Neuronal stem cell (in vitro differentiated cells): ENCODE measurements around the gene MICALL2.

Source experiments
- DNase-seq: peaks from one replicate; pipeline ENCODE4 v3.0.0-alpha.2; 2013; ENCODE audit warnings: low spot score
- H2AFZ ChIP-seq: one replicate; pipeline ENCODE4 v1.6.1; 2013; ENCODE audit warnings: mild to moderate bottlenecking, low read length, inconsistent platforms
- H2AK5ac ChIP-seq: 2 replicates; pipeline ENCODE4 v1.6.1; 2013; ENCODE audit warnings: low read depth, mild to moderate bottlenecking, inconsistent platforms, low read length, moderate library complexity, mixed read lengths
- H2BK120ac ChIP-seq: 2 replicates; pipeline ENCODE4 v1.6.1; 2013; ENCODE audit warnings: low read depth, mild to moderate bottlenecking, inconsistent platforms, low read length, moderate library complexity, mixed read lengths
- H2BK12ac ChIP-seq: one replicate; pipeline ENCODE4 v1.6.1; 2013; ENCODE audit warnings: low read length, inconsistent platforms
- H2BK15ac ChIP-seq: 2 replicates; pipeline ENCODE4 v1.6.1; 2013; ENCODE audit warnings: mild to moderate bottlenecking, low read length, inconsistent platforms, mixed read lengths
- H2BK5ac ChIP-seq: one replicate; pipeline ENCODE4 v1.6.1; 2013; ENCODE audit warnings: inconsistent platforms, mild to moderate bottlenecking, low read length, moderate library complexity
- H3K14ac ChIP-seq: one replicate; pipeline ENCODE4 v1.6.1; 2013; ENCODE audit warnings: low read length, inconsistent platforms
- H3K18ac ChIP-seq: 2 replicates; pipeline ENCODE4 v1.6.1; 2013; ENCODE audit warnings: low read length, inconsistent platforms
- H3K23ac ChIP-seq: 2 replicates; pipeline ENCODE4 v1.6.1; 2013; ENCODE audit warnings: low read depth, mild to moderate bottlenecking, mixed read lengths, low read length, inconsistent platforms; ENCODE audit not compliant: poor library complexity
- H3K27ac ChIP-seq: replicated peaks from 3 replicates; pipeline ENCODE4 v1.5.1; 2013; ENCODE audit warnings: low read length, inconsistent platforms
- H3K27me3 ChIP-seq, 3 experiments: 2 replicates each; pipeline ENCODE4 v1.6.1; 2013; ENCODE audit warnings: low read length in 3 of 3, mild to moderate bottlenecking in 2 of 3, inconsistent platforms in 1 of 3, low read depth in 1 of 3, mixed read lengths in 1 of 3, moderate library complexity in 1 of 3; ENCODE audit not compliant: control insufficient read depth in 3 of 3, insufficient read depth in 3 of 3
- H3K36me3 ChIP-seq, 2 donors: replicated peaks in 1 of 2; 2 replicates each; pipeline ENCODE4 v1.6.1; 2013; ENCODE audit warnings: low read length in 2 of 2; ENCODE audit not compliant: control insufficient read depth in 2 of 2, insufficient read depth in 2 of 2
- H3K4ac ChIP-seq: 2 replicates; pipeline ENCODE4 v1.6.1; 2013; ENCODE audit warnings: inconsistent platforms, mild to moderate bottlenecking, low read length, moderate library complexity
- H3K4me1 ChIP-seq, 2 donors: 1 replicate in 1 of 2; 2 replicates in 1 of 2; pipeline ENCODE4 v1.6.1; 2013; ENCODE audit warnings: low read length in 2 of 2, low read depth in 1 of 2; ENCODE audit not compliant: control insufficient read depth in 2 of 2, insufficient read depth in 1 of 2
- H3K4me2 ChIP-seq: one replicate; pipeline ENCODE4 v1.6.1; 2013; ENCODE audit warnings: mild to moderate bottlenecking, low read length, inconsistent platforms; ENCODE audit not compliant: insufficient read depth, poor library complexity, severe bottlenecking
- H3K4me3 ChIP-seq, 2 donors: 2 replicates each; pipeline ENCODE4 v1.5.1; 2013; ENCODE audit warnings: low read length in 2 of 2, mild to moderate bottlenecking in 2 of 2, inconsistent platforms in 1 of 2, moderate library complexity in 1 of 2
- H3K79me1 ChIP-seq: one replicate; pipeline ENCODE4 v1.6.1; 2013; ENCODE audit warnings: low read depth, mild to moderate bottlenecking, inconsistent platforms, low read length, moderate library complexity
- H3K9ac ChIP-seq: one replicate; pipeline ENCODE4 v1.6.1; 2013; ENCODE audit warnings: mild to moderate bottlenecking, low read depth, low read length, inconsistent platforms; ENCODE audit not compliant: poor library complexity
- H3K9me3 ChIP-seq, 2 donors: replicated peaks in 1 of 2; 2 replicates each; pipeline versions ENCODE3 to v1.6.1; 2013; ENCODE audit warnings: low read length in 2 of 2, mild to moderate bottlenecking in 2 of 2, inconsistent platforms in 1 of 2, low read depth in 1 of 2, mixed read lengths in 1 of 2, moderate library complexity in 1 of 2; ENCODE audit not compliant: control insufficient read depth in 2 of 2, insufficient read depth in 1 of 2
- H4K8ac ChIP-seq: one replicate; pipeline ENCODE4 v1.6.1; 2013; ENCODE audit warnings: low read depth, mild to moderate bottlenecking, inconsistent platforms, low read length, moderate library complexity
- H4K91ac ChIP-seq: one replicate; pipeline ENCODE4 v1.6.1; 2013; ENCODE audit warnings: low read length, low read depth, mild to moderate bottlenecking, inconsistent platforms; ENCODE audit not compliant: poor library complexity
- WGBS, 2 donors: extraction: QIAGEN DNeasy Blood & Tissue Kit; methylation state at CpG; one replicate each; pipeline ENCODE4 v1.1.7; 2013; ENCODE audit warnings: missing lambda C conversion rate in 2 of 2, mixed read lengths in 1 of 2; ENCODE audit not compliant: insufficient read length in 2 of 2, insufficient replicate concordance in 1 of 2; ENCODE audit errors: extremely low coverage in 2 of 2; 5-methylcytosine and 5-hydroxymethylcytosine counted together

The MICALL2 gene

DNA sequence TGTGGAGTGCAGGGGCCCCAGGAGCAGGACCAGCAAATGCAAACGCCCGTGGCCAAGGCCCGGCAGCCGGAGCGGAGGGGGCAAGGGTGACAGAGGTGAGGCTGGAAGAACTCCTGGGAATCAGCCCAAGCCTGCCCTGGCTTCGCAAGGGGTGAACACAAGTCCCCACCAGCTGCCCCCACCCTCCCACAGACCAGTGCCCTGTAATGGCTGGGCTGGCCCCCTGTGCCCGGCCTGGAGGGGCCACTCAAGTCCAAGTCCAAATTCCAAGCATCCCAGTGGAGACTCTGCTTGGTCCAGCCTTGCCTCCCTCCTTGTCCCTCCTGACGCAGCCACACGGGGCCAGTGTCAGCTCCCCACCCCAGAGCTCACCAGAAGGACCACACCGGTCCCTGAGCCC is 28.0 kb downstream of the MICALL2 start:
- no peaks in the 10 kb centered on the region for H3K79me1 ChIP-seq
- no peak overlapping the region for H2AFZ ChIP-seq

DNA sequence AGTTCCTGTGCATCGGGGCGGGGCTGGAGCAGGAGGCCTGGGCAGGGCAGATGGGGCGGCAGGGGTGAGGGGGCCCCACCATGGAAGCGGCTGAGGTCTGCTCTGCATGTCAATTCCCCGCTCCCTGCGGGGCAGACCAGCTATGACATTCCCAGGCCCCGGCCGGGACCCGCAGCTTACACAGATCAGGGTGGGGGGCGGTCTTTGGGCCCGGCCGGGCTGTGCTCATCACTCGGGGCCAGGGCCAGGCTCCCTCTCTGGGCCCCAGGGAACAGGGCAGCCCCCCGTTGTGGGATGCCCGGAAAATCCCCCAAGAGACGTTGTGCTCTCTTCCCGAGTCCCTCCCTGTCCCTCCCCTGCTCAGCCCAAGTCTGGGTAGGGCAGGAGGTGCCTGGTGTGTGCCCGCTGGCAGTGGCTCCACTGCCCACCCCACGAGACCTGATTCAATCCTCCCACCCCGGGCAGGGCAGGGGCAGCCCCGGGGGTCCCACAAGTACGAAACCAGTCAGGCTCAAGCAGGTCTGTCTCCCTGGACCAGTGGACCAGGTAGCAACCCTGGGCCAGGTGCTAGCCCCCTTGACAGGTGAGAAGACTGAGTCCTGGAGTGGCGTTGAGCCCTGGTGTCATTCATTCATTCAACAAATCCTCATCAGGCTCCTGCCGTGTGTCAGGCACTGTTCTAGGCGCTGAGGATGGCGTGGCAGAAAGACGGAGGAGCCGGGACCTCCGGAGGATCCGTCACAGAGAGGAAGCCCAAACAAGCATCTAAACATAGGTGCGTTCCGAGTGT is 29.0 kb downstream of the MICALL2 start:
- no peak overlapping the region for H3K4me3 ChIP-seq
- H3K4me2 ChIP-seq: no peak overlapping the region
- no peak overlapping the region for H2BK15ac ChIP-seq
- peak overlapping the region; percentile 14 for H3K14ac ChIP-seq
- peaks cover 0 to 5% of the 10 kb centered on the region in 2 donors for H3K4me1 ChIP-seq
- H2BK5ac ChIP-seq: peak overlapping the region; percentile 39
- peaks cover 0 to 35% (median 4%) of the 10 kb centered on the region in 3 experiments for H3K27me3 ChIP-seq
- no peak overlapping the region for H4K8ac ChIP-seq
- peak overlapping the region; percentile 24 for H3K18ac ChIP-seq
- peak overlapping the region; percentile 8 for H2AK5ac ChIP-seq
- H2AFZ ChIP-seq: peak overlapping the region; percentile 22
- no peak overlapping the region for H4K91ac ChIP-seq
- H3K4ac ChIP-seq: no peak overlapping the region
- H2BK120ac ChIP-seq: peak overlapping the region; percentile 16
- H3K23ac ChIP-seq: no peak overlapping the region
- no peaks in the 10 kb centered on the region for H3K9me3 ChIP-seq
- H3K79me1 ChIP-seq: no peaks in the 10 kb centered on the region
- no peak overlapping the region for H3K27ac ChIP-seq
- no peaks in the 10 kb centered on the region for H3K36me3 ChIP-seq
- no peak overlapping the region for H3K9ac ChIP-seq
- peak overlapping the region; percentile 31 for H2BK12ac ChIP-seq
- WGBS, 2 donors: no CpG with 5 or more reads among the region's 32 CpGs
- DNase-seq: no peak

More for the DNA sequence above, 28.0 kb downstream of the MICALL2 start:
- H4K91ac ChIP-seq: no peak overlapping the region
- peak overlapping the region; percentile 64 for H3K18ac ChIP-seq
- H3K36me3 ChIP-seq: no peaks in the 10 kb centered on the region
- no peak overlapping the region for H3K14ac ChIP-seq
- no peak overlapping the region for H3K4ac ChIP-seq
- no peaks in the 10 kb centered on the region for H3K9me3 ChIP-seq
- peak overlapping the region; percentile 6 for H2BK12ac ChIP-seq
- H3K4me2 ChIP-seq: no peak overlapping the region
- H2BK5ac ChIP-seq: peak overlapping the region; percentile 39
- no peak overlapping the region for H3K9ac ChIP-seq
- H4K8ac ChIP-seq: no peak overlapping the region
- no peak overlapping the region for H2BK15ac ChIP-seq
- no peak overlapping the region for H3K23ac ChIP-seq
- peak overlapping the region; percentile 96 for H2AK5ac ChIP-seq
- peaks cover 0 to 5% of the 10 kb centered on the region in 2 donors for H3K4me1 ChIP-seq
- WGBS, 2 donors: no CpG with 5 or more reads among the region's 10 CpGs
- no peak overlapping the region for H2BK120ac ChIP-seq
- H3K27ac ChIP-seq: no peak overlapping the region
- no peak for DNase-seq
- H3K4me3 ChIP-seq: no peak overlapping the region
- H3K27me3 ChIP-seq: peaks cover 0 to 35% (median 4%) of the 10 kb centered on the region in 3 experiments

- peaks cover 0 to 5% of the 10 kb centered on the region in 2 donors for H3K4me1 ChIP-seq
- H2AK5ac ChIP-seq: peak overlapping the region; percentile 90
- no peak overlapping the region for H3K9ac ChIP-seq
- H4K91ac ChIP-seq: no peak overlapping the region
- peak overlapping the region; percentile 65 for H2BK12ac ChIP-seq
- H3K18ac ChIP-seq: peak overlapping the region; percentile 81
- peaks cover 0 to 42% (median 4%) of the 10 kb centered on the region in 3 experiments for H3K27me3 ChIP-seq
- H2AFZ ChIP-seq: peak overlapping the region; percentile 93
- peak overlapping the region; percentile 38 for H2BK15ac ChIP-seq
- H4K8ac ChIP-seq: peak overlapping the region; percentile 45
- DNase-seq: no peak
- WGBS, 2 donors: no CpG with 5 or more reads among the region's 20 CpGs
- H3K36me3 ChIP-seq: no peaks in the 10 kb centered on the region
- no peak overlapping the region for H3K4me2 ChIP-seq
- peak overlapping the region; percentile 10 for H3K23ac ChIP-seq
- H2BK120ac ChIP-seq: peak overlapping the region; percentile 39
- no peaks in the 10 kb centered on the region for H3K79me1 ChIP-seq
- no peaks in the 10 kb centered on the region for H3K9me3 ChIP-seq
- H3K14ac ChIP-seq: peak overlapping the region; percentile 31
- peak overlapping the region; percentile 77 for H2BK5ac ChIP-seq
- no peak overlapping the region for H3K4ac ChIP-seq
- no peak overlapping the region for H3K27ac ChIP-seq
- no peak overlapping the region for H3K4me3 ChIP-seq
These were observed 30.2 kb downstream of the MICALL2 start for GRCh38 chr7:1428941-1429501.

DNA sequence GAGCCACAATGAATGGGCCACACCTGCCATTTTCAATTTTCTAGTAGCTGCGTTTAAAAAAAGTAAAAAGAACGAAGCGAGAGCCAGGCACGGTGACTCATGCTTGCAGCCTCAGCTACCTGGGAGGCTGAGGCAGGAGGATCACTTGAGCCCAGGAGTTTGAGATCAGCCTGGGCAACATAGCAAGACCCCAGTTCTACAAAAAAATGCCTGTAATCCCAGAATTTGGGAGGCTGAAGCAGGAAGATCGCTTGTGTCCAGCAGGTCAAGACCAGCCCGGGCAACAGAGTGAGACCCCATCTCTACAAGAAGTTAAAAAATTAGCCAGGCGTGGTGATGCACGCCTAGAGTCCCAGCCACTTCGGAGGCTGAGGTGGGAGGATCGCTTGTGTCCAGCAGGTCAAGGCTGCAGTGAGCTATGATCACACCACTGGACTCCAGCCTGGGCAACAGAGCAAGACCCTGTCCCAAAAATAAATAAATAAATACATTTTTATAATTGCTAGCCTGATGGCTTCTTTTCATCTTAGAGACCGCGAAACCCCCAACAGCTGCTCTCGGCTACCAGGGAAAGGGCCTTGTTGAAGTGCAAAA is 32.1 kb downstream of the MICALL2 start:
- H3K23ac ChIP-seq: no peak overlapping the region
- no peak overlapping the region for H3K9ac ChIP-seq
- no peak overlapping the region for H2BK12ac ChIP-seq
- H4K8ac ChIP-seq: no peak overlapping the region
- H3K27ac ChIP-seq: no peak overlapping the region
- no peak overlapping the region for H2BK120ac ChIP-seq
- peaks cover 0 to 50% (median 3%) of the 10 kb centered on the region in 3 experiments for H3K27me3 ChIP-seq
- WGBS, 2 donors: no CpG with 5 or more reads among the region's 13 CpGs
- no peak for DNase-seq
- H3K4ac ChIP-seq: no peak overlapping the region
- H3K36me3 ChIP-seq: no peaks in the 10 kb centered on the region
- no peak overlapping the region for H3K14ac ChIP-seq
- no peaks in the 10 kb centered on the region for H3K79me1 ChIP-seq
- H3K4me1 ChIP-seq: peaks cover 0 to 5% of the 10 kb centered on the region in 2 donors
- no peaks in the 10 kb centered on the region for H3K9me3 ChIP-seq
- H2AFZ ChIP-seq: no peak overlapping the region
- H2BK5ac ChIP-seq: peak overlapping the region; percentile 53
- no peak overlapping the region for H4K91ac ChIP-seq
- H3K4me3 ChIP-seq: no peak overlapping the region
- peak overlapping the region; percentile 63 for H2AK5ac ChIP-seq
- H3K18ac ChIP-seq: no peak overlapping the region
- H3K4me2 ChIP-seq: no peak overlapping the region
- H2BK15ac ChIP-seq: peak overlapping the region; percentile 94
